RPMI8226 (cell line): ENCODE data around the gene ATOH8.
A peak's percentile ranks its signal among the peaks of the same experiment; 100 is the strongest.

Experiments
- DNase-seq: peaks from one replicate; pipeline ENCODE4 v3.0.0-alpha.2; 2015

ATOH8 gene

DNA sequence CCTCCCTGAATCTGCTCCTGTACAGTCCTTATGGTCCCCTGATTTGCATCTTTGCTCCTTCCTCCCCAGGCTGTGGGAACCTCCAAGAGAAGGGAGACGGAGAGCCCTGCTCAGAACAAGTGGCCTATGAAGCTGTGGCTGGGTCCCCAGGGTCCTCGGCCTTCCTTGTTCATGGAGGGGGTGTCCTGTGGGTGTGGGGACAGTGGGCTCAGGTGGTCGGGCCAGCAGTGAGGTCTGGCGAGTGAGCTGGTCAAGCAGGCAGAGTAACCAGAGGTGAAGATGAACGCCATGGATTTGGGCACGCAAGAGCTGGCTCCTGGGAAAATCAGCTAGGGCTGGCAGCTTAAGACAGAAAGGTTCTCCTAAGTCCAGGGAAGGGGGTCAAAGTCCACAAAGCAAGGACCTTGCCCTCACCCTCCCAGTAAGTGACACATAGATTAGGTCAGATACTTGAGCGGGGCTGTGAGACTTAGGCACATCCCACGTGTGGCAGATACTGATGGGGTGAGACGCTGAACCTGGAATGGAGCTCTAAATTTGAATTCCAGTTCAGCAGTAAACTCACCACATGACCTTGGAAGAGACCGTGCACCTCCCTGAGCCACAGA, 34.8 kb upstream of the ATOH8 start:
- DNase-seq, result no peak

DNA sequence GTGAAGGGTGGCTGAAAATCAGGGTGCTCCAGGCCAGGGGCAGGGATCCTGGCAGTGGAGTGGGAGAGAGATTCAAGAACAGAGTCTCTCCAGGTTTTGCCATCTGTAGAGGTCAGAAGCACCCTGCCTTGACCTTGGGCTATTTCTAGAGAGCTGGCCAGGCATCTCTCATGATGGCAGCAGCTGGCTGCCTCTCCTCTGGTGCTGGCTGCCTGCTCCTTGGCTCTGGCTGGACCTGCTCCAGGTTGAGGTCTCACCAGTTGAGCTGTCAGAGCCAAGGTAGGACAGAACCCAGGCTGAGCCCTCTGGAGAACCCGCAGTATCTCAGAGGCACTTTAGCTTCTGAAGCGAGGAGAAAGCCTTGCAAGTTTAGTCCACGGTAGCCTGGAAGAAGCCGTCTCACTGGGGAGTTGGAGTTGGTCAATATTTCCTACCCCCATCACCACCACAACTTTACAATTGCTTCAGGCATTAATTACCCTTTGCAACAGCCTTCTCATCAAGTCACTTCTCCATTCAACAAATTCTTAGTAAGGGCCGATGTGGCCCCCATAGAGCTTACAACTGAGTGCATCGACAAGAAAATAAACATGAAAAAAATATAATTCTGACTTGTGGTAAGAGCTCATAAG, 34.1 kb upstream of the ATOH8 start:
- no peak for DNase-seq

DNA sequence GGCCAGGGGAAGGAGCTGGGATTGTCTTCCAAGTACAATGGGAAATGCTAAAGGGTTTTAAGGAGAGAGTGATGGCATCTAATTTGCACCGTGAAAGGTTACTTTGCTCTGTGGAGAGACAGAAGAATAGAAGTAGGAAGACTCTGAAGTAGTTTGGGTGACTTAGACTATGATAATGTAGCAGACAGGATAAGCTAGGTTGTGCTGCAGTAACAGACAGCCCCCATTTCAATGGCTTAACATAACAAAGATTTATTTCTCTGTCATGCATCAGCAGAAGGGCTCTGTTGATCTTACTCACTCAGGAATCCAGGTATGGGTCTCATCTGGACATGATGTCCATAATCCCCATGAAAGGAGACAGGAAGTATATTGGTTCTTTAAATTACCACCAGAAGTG, 33.3 kb upstream of the ATOH8 start:
- DNase-seq, result no peak

DNA sequence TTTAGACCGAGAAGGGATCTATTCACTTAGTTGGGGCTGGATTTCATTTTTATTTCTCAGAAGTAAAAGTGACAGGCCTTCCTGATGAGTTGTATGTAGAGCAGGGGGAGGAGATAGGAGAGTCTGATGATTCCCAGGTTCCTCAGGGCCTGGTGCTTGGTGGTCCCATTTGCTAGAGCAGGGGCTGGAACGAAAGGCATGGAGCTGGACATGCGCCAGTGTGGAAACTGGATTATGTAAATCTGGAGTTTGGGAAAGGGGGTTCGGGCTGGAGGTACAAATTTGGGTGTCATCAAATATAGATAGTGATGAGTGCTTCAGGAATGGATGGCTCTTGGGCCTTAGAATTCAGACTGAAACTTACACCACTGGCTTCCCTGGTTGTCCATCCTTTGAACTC, 32.1 kb upstream of the ATOH8 start:
- no peak for DNase-seq

DNA sequence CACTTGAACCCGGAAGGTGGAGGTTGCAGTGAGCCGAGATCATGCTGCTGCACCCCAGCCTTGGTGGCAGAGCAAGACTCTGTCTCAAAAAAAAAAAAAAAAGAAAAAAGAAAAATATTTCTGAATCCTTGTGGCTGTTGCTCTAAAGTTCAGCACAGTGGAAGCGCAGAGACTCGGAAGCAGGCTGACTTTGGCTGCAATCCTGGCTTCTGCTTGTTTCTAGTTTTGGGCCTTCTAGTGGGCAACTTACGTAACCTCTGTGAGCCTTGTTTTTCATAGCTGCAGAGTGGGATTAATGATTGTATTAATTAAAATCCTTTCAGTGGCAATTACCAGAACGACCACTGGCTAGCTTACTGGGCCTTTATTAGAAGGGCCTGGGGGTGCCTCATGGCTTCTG, 31.3 kb upstream of the ATOH8 start:
- no peak for DNase-seq

DNA sequence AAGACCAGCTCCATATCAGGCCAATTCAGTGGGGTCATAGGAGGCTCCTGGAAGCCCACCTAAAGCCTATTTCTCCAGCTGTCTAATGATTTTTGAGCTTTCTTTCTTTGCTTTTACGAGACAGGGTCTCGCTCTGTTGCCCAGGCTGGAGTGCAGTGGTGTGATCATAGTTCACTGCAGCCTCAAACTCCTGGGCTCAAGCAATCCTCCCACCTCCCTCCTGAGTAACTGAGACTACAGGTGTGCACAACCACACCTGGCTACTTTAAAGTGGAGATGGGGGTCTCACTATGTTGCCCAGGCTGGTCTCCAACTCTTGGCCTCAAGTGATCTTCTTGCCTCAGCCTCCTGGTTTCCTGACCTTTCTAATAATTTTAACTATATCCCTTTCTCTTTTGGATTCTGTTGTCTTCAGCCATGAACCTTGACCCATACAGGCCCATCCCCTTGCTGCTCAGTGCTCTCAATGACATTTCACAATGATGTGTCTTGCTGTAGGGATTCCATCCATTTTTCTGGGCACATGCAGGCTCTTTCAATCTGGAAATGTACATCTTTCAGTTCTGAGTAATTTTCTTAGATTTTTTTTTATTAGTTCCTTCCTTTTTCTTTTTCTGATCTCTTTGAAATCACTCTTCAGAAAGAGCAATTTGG, 30.0 kb upstream of the ATOH8 start:
- DNase-seq, result no peak

DNA sequence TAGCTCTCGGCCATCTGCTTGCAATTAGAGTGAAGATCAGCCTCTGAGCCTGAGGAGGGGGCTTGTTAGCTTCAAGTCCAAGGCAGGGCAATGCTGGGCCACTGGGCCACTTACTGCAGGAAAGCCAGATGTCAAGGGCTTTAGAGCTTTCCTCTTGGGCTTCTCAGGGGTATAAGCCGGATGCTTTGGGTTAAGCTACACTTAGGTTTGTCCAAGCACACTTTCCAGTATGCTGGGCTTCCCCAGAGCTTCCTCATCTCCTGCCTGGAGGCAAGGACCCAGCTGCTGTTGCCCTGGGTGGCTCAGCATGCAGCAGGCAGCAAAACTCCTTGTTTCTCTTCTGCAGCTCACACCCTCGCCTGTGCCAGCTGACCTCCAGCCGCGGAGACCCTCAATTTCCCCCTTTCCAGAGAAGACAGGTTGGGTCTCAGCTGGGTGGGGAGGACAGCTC, 29.0 kb upstream of the ATOH8 start:
- DNase-seq, result no peak

DNA sequence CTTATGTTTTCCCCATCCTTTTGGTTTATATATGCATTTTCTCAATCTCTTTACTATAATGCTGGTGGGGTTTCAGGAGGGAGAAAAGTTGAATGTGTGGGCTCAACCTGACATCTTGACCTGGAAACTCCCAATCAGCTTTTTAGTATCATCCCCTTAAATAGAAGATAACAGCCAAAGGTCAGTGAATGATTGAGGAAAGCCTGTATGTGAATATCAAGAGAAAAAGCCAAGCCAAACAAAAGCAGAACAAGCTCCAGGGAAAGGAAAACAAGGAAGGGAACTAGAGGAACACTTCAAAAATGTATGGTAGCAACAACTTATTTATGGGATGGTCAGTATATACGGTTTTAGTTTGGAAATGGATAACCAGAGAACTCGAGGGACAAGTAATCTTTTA, 28.3 kb upstream of the ATOH8 start:
- DNase-seq, result no peak

DNA sequence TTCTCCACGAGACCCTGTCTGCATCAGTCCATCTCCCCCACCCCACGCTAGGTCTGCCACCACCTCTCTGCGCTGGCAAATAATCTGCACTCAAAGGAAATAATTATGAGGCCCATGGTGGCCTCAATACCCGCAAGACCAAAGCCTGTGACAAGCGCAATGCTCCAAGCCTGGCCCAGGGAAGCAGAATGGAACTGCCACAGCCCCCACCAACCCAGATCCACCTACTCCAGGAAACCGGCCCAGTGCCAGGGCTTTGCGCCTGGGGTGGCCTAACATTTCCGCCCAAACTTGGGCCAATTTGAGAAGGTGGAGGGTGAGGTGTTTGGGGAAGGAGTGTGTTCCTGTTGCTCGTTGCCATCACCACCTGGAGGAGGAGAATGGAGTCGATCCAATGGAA, 26.0 kb upstream of the ATOH8 start:
- no peak for DNase-seq

DNA sequence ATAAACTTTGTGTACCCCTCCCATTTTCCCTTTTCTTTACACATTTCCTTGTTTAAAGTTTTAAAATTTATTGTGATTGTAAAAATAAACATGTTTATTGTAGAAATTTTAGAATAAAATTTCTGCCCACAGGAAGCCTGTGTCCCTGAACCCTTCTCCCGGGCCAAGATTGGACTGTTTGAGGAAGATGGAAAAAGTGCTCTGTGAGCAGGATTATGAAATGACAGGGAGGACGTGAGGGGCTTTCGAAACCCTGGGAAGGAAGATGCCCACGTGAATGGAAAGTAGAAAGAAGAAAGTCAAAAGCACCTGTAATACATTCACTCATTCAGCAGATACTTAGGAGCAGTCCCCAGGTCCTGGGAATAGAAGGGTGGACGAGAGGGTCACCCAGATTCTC, 25.4 kb upstream of the ATOH8 start:
- DNase-seq, result no peak

DNA sequence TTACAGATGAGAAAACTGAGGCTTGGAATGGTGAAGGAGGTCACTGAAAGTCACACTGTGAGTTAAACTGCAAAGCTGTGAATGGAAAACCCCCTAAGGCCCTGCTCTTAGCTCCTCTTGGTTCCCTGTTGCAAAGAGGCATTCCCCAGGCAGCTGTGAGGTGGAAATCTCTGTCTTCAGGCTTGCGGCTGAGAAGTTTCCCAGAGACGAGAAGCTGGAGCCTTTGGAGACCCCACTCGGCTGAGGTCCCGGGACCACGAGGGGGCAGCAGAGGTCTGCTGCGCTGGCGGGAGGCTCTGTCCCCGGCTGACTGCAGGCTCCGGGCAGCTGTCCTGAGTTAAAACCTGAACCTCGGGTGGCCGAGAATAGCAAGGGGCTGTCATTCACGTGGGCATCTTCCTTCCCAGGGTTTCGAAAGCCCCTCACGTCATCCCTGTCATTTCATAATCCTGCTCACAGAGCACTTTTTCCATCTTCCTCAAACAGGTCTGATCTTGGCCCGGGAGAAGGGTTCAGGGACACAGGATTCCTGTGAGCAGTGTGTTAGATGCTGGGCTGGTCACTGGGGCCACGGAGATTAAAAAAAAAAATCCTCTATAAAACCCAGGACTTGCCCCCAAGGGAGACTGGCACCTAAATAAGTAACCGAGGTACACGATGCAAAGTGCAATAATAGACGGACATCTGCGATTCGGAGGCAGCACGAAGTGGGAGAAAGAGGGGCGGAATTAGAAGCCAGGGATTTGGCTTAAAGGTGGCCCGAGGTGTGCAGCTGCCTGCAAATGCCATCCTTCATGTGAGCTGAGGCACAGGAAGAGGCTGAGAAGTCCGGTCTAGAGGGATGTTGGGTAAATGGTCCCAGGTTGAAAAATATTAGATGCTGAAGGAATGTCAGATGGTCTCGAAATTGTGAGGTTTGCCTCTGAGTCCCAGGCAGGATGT, 24.6 kb upstream of the ATOH8 start:
- DNase-seq, result peak; percentile 85

DNA sequence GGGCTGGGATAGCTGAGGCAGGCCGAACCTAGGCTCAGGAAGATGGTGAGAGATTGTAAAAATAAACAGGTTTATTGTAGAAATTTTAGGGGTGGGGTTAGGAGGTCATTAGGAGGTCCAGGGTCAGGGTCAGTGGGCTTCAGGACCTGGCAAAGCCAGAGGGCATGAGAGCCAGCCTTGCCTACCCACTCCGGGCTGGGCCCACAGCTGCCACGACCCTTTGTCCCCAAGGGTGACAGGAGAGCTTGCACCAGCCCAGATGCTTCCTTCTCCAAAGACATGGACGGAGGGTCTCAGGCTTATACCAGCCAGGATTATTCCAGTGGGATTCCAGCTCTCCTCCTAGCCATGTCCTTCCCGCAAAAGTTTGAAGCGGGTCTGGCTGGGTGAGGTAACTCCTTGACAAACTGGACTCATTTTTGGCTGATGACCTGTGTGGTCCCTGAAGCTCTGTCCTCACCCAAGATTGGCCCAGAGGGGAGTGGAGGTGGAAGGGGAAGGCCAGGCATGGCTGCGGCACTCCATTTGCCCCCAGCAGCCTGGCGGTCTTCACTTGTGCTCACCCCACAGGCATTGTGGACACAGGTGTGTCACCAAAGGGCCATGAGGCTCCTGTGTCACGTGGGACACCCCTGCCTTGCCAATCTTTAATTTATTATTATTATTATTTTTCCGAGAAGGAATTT, 23.8 kb upstream of the ATOH8 start:
- no peak for DNase-seq

DNA sequence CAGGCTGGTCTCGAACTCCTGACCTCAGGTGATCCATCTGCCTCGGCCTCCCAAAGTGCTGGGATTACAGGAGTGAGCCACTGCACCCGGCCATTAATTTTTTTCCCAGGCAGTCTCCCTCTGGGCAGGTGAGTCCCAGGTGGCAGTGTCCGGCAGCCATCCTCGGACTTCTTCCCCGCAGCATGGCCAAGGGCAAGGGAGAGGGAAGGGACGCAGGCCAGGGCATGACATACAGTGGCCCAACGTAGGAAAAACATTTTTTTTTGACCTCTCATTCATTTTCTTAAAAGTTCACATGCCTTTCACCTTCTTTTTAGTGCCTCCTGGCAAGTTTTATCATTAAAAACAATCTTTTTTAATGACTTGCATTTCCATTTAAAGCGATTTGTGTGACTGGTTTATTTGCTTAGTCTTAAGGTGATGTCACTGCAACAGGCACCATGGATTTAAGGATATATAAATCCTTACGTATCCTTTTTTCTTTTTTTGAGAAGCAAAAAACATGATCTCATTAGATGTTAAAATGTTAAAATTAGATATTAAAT, 23.0 kb upstream of the ATOH8 start:
- DNase-seq, result no peak

DNA sequence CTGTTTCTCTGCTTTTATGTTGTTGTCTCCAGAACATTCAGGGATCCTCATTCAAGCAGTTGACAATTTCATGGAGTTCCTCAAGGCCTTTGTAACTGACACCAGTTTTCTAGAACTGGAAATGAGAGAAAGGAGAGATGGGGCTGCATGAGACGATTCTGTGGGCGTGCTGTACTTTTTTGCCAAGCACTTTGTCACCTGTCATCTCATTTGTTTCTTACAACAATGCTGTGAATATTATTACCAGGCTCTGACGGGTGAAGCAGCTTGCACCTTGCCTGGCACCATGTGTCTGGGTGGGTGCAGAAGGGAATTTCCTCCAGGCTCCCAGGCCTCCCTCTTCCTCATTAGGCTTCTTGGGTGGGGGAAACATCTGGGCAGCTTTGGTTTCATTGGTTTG, 22.2 kb upstream of the ATOH8 start:
- no peak for DNase-seq

DNA sequence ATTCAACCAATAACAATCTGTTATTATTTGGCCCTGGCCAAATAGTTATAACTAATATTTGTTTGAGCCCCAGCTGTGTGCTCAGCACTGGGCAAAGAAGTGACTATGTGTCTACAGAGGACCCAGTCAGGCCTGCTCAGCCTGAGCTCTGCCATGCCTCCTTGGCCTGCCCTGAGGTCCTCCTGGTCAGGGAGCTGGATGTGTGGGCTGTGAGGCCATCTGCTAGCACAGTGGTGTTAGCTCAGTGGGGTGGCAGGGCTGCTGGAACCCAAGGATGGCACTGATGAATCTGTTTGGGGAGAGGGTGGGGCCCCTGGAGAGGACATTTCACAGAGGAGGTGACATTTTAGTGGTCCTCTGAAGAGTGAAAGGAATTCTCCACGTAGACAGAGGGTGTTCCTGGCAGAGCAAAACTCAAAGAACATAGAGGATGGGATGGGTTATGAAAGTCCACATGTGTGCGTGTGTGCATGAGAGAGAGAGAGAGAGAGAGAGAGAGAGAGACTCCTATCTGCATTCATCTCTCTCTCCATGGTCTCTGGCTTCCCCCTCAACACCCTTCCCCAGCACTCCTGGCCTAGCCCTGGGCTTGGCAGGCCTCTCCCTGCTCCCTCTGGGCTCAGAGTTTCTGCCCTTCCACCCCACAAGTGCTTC, 21.2 kb upstream of the ATOH8 start:
- DNase-seq, result no peak

DNA sequence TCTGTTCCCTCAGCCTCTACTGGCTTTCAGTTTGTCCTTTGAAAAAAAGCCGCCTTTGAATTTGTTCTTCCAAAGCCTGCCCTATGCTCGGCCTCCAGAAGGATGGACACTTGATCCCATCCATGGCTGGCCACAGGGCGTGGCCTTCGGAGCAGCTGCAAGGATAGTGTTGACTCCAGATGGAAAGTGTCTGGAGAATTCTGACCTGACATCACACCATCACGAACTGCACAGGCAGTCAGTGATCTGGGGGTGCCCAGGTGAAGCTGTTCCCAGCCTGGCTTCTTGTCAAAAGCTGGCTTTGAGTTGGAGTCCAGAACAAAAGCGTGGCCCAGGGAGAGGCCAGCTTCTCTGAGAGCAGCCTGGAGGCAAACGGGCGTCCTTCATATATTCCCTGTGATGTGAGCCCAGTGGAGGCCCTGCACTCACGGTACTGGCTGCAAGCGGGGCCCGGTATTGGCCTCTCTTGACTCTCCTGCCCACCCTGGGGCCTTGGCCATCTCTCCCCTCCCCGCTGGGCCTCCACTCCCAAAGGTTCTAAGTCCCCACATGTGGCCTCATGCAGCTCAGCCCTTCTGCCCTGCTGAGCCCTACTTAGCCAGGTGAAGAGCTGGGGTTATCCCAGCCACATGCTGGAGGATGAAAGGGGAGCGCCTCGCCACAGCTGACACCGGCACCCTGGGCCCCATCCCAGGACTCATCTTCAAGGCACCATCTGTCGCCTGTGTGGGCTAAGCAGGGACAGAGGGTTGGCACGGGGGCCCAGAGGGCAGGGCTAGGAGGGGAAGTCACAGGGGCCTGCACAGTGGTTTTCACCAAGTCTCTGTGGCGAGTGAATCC, 20.4 kb upstream of the ATOH8 start:
- DNase-seq, result no peak

DNA sequence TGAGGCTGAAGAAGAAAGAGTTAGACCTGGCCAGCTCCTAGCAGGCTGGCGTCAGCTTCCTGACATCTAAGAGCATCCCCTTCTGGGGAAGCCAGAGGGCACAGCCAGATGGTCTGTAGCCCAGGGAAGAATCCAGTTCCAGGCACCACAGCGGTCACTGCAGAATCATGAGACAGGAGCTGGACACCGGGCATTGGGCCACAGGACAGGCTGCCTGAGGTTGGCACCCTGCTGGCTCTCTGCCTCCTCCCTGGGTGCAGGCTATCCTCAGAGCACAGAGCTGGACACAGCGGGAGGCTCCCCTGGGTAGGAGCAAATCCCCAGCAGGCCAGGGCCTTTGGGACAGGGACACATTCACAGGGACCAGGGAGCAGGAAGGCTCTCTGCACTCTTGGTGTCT, 19.8 kb upstream of the ATOH8 start:
- DNase-seq, result no peak

DNA sequence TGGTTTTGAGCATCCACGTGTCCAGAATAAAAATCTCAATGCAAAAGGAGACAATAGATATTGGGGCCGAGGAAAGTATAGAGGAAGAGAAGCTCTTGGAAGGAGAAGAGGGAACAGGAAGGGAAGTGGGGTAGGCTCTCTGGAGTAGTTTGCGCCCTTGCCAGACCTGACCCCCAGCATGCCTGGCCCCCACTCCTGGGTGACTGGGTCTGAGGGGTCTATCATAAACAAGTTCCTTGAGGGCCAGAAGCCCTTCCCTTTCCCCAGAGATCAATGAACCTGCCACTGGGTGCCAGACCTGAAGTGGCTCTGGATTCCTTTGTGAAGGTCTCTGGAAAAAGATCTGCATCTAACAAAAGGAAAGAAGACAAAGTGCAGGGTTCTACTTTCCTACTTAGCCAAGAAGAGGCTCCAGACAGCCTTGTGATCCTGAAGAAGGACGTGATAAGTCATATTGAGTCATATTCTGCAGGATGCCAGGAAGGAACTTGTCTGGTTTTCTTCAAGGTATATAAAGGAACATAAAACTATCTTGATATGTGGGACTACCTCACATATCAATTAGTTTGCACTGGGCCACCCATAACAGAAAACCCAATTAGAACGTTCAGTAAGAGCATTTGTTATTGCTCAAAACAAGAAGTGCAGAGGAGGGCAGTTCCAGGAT, 18.7 kb upstream of the ATOH8 start:
- no peak for DNase-seq

DNA sequence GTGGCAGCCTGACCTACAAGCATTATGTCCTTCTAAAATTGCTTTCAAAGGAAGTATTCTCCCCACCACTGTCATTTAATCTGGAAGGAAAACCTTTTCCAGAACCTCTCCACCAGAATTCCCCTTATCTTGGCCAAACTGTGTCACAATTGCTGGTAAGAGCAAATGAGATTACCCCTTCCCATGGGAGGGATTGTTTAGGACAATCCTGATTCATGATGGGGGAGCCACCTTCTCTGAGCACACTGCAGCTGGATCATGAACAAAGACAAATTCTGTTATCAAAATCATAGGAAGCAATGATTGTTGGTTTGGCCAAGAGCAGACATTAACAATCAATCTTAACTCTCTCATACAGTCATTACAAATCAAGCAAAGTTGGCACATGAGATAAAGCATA, 18.1 kb upstream of the ATOH8 start:
- DNase-seq, result no peak
